Hematopoietic multipotent progenitor cell treated with erythropoietin and hydrocortisone succinate and interleukin-3 and kit ligand, for 4 days (in vitro differentiated cells): Measurements from ENCODE around the gene SPATA9.

Experiments used
- DNase-seq: peaks from one replicate; pipeline ENCODE4 v3.0.0-alpha.2; 2015

The SPATA9 gene

GRCh38 chr5:95682891-95683290 is at the start of gene SPATA9:
TSS of gene SPATA9 (minus strand) at chr5:95682991. CDS start at chr5:95682854, 137 bp downstream.
- DNase-seq: no peak

- peak; percentile 71 for DNase-seq
Observed at GRCh38 chr5:95731571-95732554, 49.1 kb upstream of the SPATA9 start.

GRCh38 chr5:95730730-95731570 is 48.2 kb upstream of the SPATA9 start, which contains the start of gene RHOBTB3:
TSS of gene RHOBTB3 (plus strand) at chr5:95731336. CDS start at chr5:95731683, 347 bp downstream.
- DNase-seq: peak; percentile 90

- DNase-seq: no peak
Observed at GRCh38 chr5:95730011-95730700, 47.4 kb upstream of the SPATA9 start.

GRCh38 chr5:95729115-95730010 is 46.6 kb upstream of the SPATA9 start:
- DNase-seq: no peak

- peak; percentile 66 for DNase-seq
Observed at GRCh38 chr5:95728494-95729114, 45.8 kb upstream of the SPATA9 start.

- DNase-seq: no peak
Observed at GRCh38 chr5:95727764-95728191, 45.0 kb upstream of the SPATA9 start.

- no peak for DNase-seq
Observed at GRCh38 chr5:95726811-95727763, 44.3 kb upstream of the SPATA9 start.

- DNase-seq: peak; percentile 31
Observed at GRCh38 chr5:95725937-95726810, 43.4 kb upstream of the SPATA9 start.

GRCh38 chr5:95725071-95725820 is 42.5 kb upstream of the SPATA9 start:
- DNase-seq: peak; percentile 74

- peak; percentile 88 for DNase-seq
Observed at GRCh38 chr5:95723632-95724369, 41.0 kb upstream of the SPATA9 start.

- DNase-seq: no peak
Observed at GRCh38 chr5:95721582-95722295, 38.9 kb upstream of the SPATA9 start.

- no peak for DNase-seq
Observed at GRCh38 chr5:95720094-95720786, 37.4 kb upstream of the SPATA9 start.

GRCh38 chr5:95718738-95719137 is 35.9 kb upstream of the SPATA9 start:
- no peak for DNase-seq

GRCh38 chr5:95718203-95718602 is 35.4 kb upstream of the SPATA9 start:
- peak; percentile 94 for DNase-seq

- DNase-seq: no peak
Observed at GRCh38 chr5:95717439-95717838, 34.6 kb upstream of the SPATA9 start.
